GM21619 (cell line): ENCODE data around the gene COX7A2L.

Experiments
- ATAC-seq: cut with Tn5 transposase; IDR thresholded peaks from one replicate; pipeline ENCODE4 v1.9.1; 2021; ENCODE audit not compliant: unreplicated experiment

Gene COX7A2L

GRCh38 chr2:42321452-42322064 is 39.5 kb downstream of the COX7A2L start:
- ATAC-seq, result no peak

GRCh38 chr2:42319265-42319664 is 41.8 kb downstream of the COX7A2L start:
- ATAC-seq, result no peak

- ATAC-seq, result no peak
Observed at GRCh38 chr2:42317945-42318344, 43.1 kb downstream of the COX7A2L start.

- no peak for ATAC-seq
Observed at GRCh38 chr2:42317486-42317885, 43.5 kb downstream of the COX7A2L start.

- no peak for ATAC-seq
Observed at GRCh38 chr2:42316910-42317309, 44.1 kb downstream of the COX7A2L start.

- ATAC-seq, result no peak
Observed at GRCh38 chr2:42315844-42316470, 45.1 kb downstream of the COX7A2L start.

- ATAC-seq, result no peak
Observed at GRCh38 chr2:42314892-42315468, 46.0 kb downstream of the COX7A2L start.

- no peak for ATAC-seq
Observed at GRCh38 chr2:42312106-42312505, 48.9 kb downstream of the COX7A2L start.

- ATAC-seq, result no peak
Observed at GRCh38 chr2:42310007-42310515, 51.0 kb downstream of the COX7A2L start.

- no peak for ATAC-seq
Observed at GRCh38 chr2:42309366-42309765, 51.7 kb downstream of the COX7A2L start.

- no peak for ATAC-seq
Observed at GRCh38 chr2:42307180-42307579, 53.8 kb downstream of the COX7A2L start.

GRCh38 chr2:42304059-42304713 is 56.8 kb downstream of the COX7A2L start:
- no peak for ATAC-seq

- ATAC-seq, result no peak
Observed at GRCh38 chr2:42303252-42303651, 57.8 kb downstream of the COX7A2L start.

GRCh38 chr2:42300527-42300926 is 60.5 kb downstream of the COX7A2L start:
- no peak for ATAC-seq
